GM23338 (cell line): Measurements from ENCODE around the gene FHAD1. TPM values are rescaled to one million over a fixed set of nuclear protein-coding genes. Genes with fewer than 3 reads are reported as not detected.

ENCODE experiments used
- ATAC-seq: fragments of 200-7000 bp; cut with Tn5 transposase; 3 replicates; pipeline ENCODE4 v1.9.1; 2020
- DNase-seq: peaks from one replicate; pipeline ENCODE4 v3.0.0-alpha.2; 2015; ENCODE audit warnings: low spot score
- H2AFZ ChIP-seq: fragments of 200-600 bp; sonication (generic); 2 replicates; pipeline ENCODE4 v1.8.0; 2016; ENCODE audit warnings: antibody characterized with exemption, mild to moderate bottlenecking, moderate library complexity
- H3F3A ChIP-seq: fragments of 200-600 bp; sonication (generic); replicated peaks from 2 replicates; pipeline ENCODE4 v1.8.0; 2017; ENCODE audit warnings: antibody characterized with exemption, mixed run types, low read depth
- H3K27ac ChIP-seq: fragments of 200-600 bp; sonication (generic); 2 replicates; pipeline ENCODE4 v1.6.1; 2016; ENCODE audit warnings: low read depth
- H3K27me3 ChIP-seq: fragments of 200-600 bp; sonication (generic); 2 replicates; pipeline ENCODE4 v1.8.0; 2016; ENCODE audit warnings: mild to moderate bottlenecking, mixed run types, moderate library complexity; ENCODE audit not compliant: insufficient read depth
- H3K36me3 ChIP-seq: fragments of 200-600 bp; sonication (generic); 2 replicates; pipeline ENCODE4 v1.8.0; 2016; ENCODE audit warnings: mild to moderate bottlenecking; ENCODE audit not compliant: insufficient read depth
- H3K4me1 ChIP-seq: fragments of 200-600 bp; sonication (generic); 2 replicates; pipeline ENCODE4 v1.8.0; 2016; ENCODE audit warnings: mild to moderate bottlenecking, moderate library complexity; ENCODE audit not compliant: insufficient read depth
- H3K4me2 ChIP-seq: fragments of 200-600 bp; sonication (generic); 2 replicates; pipeline ENCODE4 v1.7.1; 2017; ENCODE audit warnings: mixed run types
- H3K4me3 ChIP-seq: fragments of 200-600 bp; sonication (generic); 2 replicates; pipeline ENCODE4 v1.6.1; 2016; ENCODE audit warnings: mixed run types
- H3K79me2 ChIP-seq: fragments of 200-600 bp; sonication (generic); replicated peaks from 2 replicates; pipeline ENCODE4 v1.8.0; 2017; ENCODE audit warnings: mild to moderate bottlenecking; ENCODE audit not compliant: insufficient read depth
- H3K9me2 ChIP-seq: fragments of 200-600 bp; sonication (generic); 2 replicates; pipeline ENCODE4 v1.8.0; 2017; ENCODE audit not compliant: insufficient read depth
- H4K20me1 ChIP-seq: fragments of 200-600 bp; sonication (generic); replicated peaks from 2 replicates; pipeline ENCODE4 v1.8.0; 2017; ENCODE audit warnings: mild to moderate bottlenecking; ENCODE audit not compliant: insufficient read depth
- H3K27ac Mint-ChIP-seq: 2 replicates; pipeline ENCODE4 v1.8.0; 2020; ENCODE audit warnings: inconsistent platforms, mild to moderate bottlenecking, moderate library complexity, mixed read lengths
- H3K27me3 Mint-ChIP-seq: 3 replicates; pipeline ENCODE4 v1.8.0; 2022; ENCODE audit warnings: low read depth, mild to moderate bottlenecking, moderate library complexity, mixed read lengths, inconsistent platforms; ENCODE audit not compliant: insufficient read depth, poor library complexity
- H3K36me3 Mint-ChIP-seq: 3 replicates; pipeline ENCODE4 v1.8.0; 2021; ENCODE audit warnings: low read depth, mild to moderate bottlenecking, inconsistent platforms, moderate library complexity, mixed read lengths
- H3K4me1 Mint-ChIP-seq: 3 replicates; pipeline ENCODE4 v1.8.0; 2020; ENCODE audit warnings: mild to moderate bottlenecking, inconsistent platforms, mixed read lengths
- H3K4me3 Mint-ChIP-seq: 3 replicates; pipeline ENCODE4 v1.8.0; 2021; ENCODE audit warnings: moderate library complexity, mild to moderate bottlenecking, inconsistent platforms, mixed read lengths
- H3K9me3 Mint-ChIP-seq: 3 replicates; pipeline ENCODE4 v1.8.0; 2020; ENCODE audit warnings: moderate library complexity, mild to moderate bottlenecking, inconsistent platforms, mixed read lengths
- EZH2 ChIP-seq: fragments of 200-600 bp; sonication (generic); IDR thresholded peaks from one replicate; pipeline ENCODE4 v1.8.0; 2017; ENCODE audit warnings: antibody characterized with exemption, mild to moderate bottlenecking, low read depth; ENCODE audit not compliant: unreplicated experiment
- EZH2phosphoT487 ChIP-seq: fragments of 200-600 bp; sonication (generic); IDR thresholded peaks from one replicate; pipeline ENCODE4 v1.8.1; 2018; ENCODE audit warnings: antibody characterized with exemption; ENCODE audit not compliant: unreplicated experiment
- JUNB ChIP-seq: IDR thresholded peaks from one replicate; pipeline ENCODE4 v1.6.1; 2016; ENCODE audit warnings: antibody characterized with exemption; ENCODE audit not compliant: unreplicated experiment
- NANOG ChIP-seq: IDR thresholded peaks from 2 replicates; pipeline ENCODE4 v1.6.1; 2016; ENCODE audit warnings: antibody characterized with exemption, borderline replicate concordance
- POLR2AphosphoS5 ChIP-seq: IDR thresholded peaks from 2 replicates; pipeline ENCODE4 v1.6.1; 2016; ENCODE audit warnings: antibody characterized with exemption, low read depth
- STAT1 ChIP-seq: IDR thresholded peaks from one replicate; pipeline ENCODE4 v1.6.1; 2016; ENCODE audit warnings: antibody characterized with exemption; ENCODE audit not compliant: unreplicated experiment
- ZNF114 ChIP-seq: fragments of 250-450 bp; sonication (Bioruptor Pico); IDR thresholded peaks from 2 replicates; pipeline ENCODE4 v1.5.0; 2020; ENCODE audit warnings: mild to moderate bottlenecking, moderate library complexity
- ZNF331 ChIP-seq: fragments of 250-450 bp; sonication (Bioruptor Pico); IDR thresholded peaks from 2 replicates; pipeline ENCODE4 v1.5.0; 2020; ENCODE audit warnings: low read depth, mild to moderate bottlenecking, moderate library complexity
- polyA plus RNA-seq: library from polyadenylated mRNA; unstranded; fragments of >200 nt; fragmentation: Nextera tagmentation; extraction: Ambion mirVana; gene quantifications from 2 replicates; pipeline ENCODE4 v1.2.1, GENCODE V29; 2016
- total RNA-seq: library from RNA; depleted of rRNA; stranded (reverse); fragments of >200 nt; shearing (Covaris generic); gene quantifications from 2 replicates; pipeline ENCODE4 v1.2.3, GENCODE V29; 2014
- TF ChIP-seq, protein P1 (sequence below), 2 experiments: fragments of 200-600 bp in 1 of 2; sonication (generic) in 1 of 2; conservative IDR thresholded peaks; 2 replicates each; pipeline versions ENCODE4 v1.5.1 to v1.6.1; 2016 to 2017; ENCODE audit warnings: antibody characterized with exemption in 2 of 2, low read depth in 2 of 2, mild to moderate bottlenecking in 2 of 2, moderate library complexity in 1 of 2
- TF ChIP-seq, protein P2 (sequence below): IDR thresholded peaks from 2 replicates; pipeline ENCODE4 v1.6.1; 2016; ENCODE audit warnings: antibody characterized with exemption
- TF ChIP-seq, protein P3 (sequence below): IDR thresholded peaks from one replicate; pipeline ENCODE4 v1.6.1; 2018; ENCODE audit warnings: antibody characterized with exemption; ENCODE audit not compliant: unreplicated experiment

Gene FHAD1
- total and polyA plus RNA-seq, 2 experiments from 2014 or later: 1.8 to 3.3 TPM

DNA sequence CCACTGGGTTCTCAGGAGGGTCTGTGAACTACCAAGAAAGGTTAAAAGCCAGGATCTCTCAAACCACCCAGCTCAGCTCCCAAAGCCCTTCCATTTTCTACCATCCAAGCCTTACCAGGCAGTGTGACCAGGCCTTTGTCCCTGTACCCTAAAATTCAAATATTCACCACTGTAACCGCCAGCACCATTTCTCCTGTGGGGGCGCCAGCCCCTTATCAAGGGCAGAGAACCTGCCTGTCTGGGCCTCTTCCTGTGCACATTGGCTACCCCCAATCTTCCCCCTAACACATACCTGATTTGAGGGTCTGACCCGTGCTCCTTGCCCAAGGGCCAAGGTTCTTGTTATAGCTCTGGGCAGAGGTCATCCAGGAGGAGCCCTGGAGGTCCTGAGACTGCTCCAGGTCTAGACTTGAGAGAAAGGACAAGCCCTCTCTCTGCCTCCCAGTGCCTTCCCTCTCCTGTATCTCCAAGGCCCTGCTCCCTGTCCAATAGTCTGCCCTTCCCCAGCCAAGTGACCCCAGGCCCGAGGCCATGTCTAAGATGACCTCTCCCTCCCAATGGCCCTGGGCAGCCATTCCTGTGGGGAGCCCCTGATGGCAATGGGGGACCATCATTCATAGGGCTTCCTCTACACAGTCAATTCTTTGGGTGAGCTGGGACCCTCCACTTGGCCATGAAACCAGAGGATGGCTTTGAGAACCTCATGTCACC is 78.5 kb downstream of the FHAD1 start:
- Histone ChIP-seq H3K4me1 (peaks cover 22% of the 10 kb centered on the region; the same call in 1 of the 2 replicates), H3K4me2 (no peak overlapping the region), H3K36me3 (no peaks in the 10 kb centered on the region), H4K20me1 (no peaks in the 10 kb centered on the region), H3K4me3 (no peak overlapping the region), H2AFZ (no peak overlapping the region), H3K27ac (no peak overlapping the region), H3K79me2 (no peaks in the 10 kb centered on the region), H3K27me3 (no peaks in the 10 kb centered on the region), H3K9me2 (no peaks in the 10 kb centered on the region; the same call in 1 of the 2 replicates), H3F3A (no peaks in the 10 kb centered on the region)
- H3K36me3 Mint-ChIP-seq: no peaks in the 10 kb centered on the region
- DNase-seq (peak; percentile 37), ATAC-seq (peak; percentile 32)
- peaks cover 7% of the 10 kb centered on the region for H3K27me3 Mint-ChIP-seq
- H3K4me3 Mint-ChIP-seq: no peak overlapping the region; the same call in 2 of the 3 replicates
- H3K9me3 Mint-ChIP-seq: no peaks in the 10 kb centered on the region; the same call in 2 of the 3 replicates
- H3K27ac Mint-ChIP-seq: no peak overlapping the region
- TF ChIP-seq ZNF114 (CRISPR knock-in tag): no peak
- TF ChIP-seq, protein P1, sequence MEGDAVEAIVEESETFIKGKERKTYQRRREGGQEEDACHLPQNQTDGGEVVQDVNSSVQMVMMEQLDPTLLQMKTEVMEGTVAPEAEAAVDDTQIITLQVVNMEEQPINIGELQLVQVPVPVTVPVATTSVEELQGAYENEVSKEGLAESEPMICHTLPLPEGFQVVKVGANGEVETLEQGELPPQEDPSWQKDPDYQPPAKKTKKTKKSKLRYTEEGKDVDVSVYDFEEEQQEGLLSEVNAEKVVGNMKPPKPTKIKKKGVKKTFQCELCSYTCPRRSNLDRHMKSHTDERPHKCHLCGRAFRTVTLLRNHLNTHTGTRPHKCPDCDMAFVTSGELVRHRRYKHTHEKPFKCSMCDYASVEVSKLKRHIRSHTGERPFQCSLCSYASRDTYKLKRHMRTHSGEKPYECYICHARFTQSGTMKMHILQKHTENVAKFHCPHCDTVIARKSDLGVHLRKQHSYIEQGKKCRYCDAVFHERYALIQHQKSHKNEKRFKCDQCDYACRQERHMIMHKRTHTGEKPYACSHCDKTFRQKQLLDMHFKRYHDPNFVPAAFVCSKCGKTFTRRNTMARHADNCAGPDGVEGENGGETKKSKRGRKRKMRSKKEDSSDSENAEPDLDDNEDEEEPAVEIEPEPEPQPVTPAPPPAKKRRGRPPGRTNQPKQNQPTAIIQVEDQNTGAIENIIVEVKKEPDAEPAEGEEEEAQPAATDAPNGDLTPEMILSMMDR (conservative IDR thresholded peaks at IDR 0.05; ENCODE audit: low read depth in 2 of 2): peak; percentile 47 to 59
- peaks cover 28% of the 10 kb centered on the region for H3K4me1 Mint-ChIP-seq

DNA sequence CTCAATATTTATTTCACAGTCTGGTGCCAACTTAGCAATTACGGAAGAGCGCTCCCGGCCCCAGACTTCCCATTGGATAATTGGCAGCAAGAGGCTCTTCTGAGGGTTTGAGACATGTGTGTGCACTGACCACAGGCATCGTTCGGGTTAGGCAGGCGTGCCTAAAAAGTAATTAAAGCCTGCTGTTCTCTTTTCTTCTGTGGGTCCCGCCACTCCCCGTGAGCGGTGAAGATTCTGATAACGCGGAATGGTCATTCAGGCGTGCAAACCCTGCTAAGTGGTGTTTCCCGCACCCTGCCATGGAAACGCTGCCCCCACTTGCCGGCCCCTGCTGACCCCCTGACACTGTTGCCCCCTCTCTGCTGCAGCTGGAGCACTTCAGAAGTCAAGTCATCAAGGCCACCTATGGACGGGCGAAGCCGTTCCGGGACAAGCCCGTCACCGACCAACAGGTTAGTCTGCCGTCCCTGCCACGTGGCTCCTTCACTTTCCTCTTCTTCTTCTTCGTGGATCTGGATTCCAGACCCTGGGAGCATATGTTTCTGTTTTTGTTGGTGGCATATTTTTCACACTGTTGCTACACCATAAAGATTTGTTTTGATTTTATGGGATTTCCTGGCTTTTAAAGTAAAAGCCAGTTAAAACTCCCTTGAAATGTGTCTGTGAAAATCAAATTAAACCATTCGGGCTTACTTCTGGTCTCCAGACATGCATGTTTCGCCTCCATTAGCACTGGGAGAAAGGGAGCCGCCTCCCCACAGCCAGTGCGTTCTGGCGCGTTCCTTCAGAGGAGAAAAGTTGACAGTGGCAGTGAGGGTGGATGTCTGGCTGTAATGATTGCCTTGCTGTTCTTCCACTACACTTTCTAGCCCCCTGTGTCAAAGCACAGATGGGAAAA is 79.9 kb downstream of the FHAD1 start:
- no peaks in the 10 kb centered on the region for H3K27me3 ChIP-seq
- no peak overlapping the region for H3K4me3 ChIP-seq
- Mint-ChIP-seq H3K4me3 (no peak overlapping the region), H3K4me1 (peaks cover 28% of the 10 kb centered on the region), H3K27ac (no peak overlapping the region), H3K27me3 (peaks cover 5% of the 10 kb centered on the region), H3K36me3 (no peaks in the 10 kb centered on the region), H3K9me3 (no peaks in the 10 kb centered on the region; the same call in 2 of the 3 replicates)
- H3K36me3 ChIP-seq: no peaks in the 10 kb centered on the region
- ATAC-seq: no peak
- H3K27ac ChIP-seq: no peak overlapping the region
- no peaks in the 10 kb centered on the region for H3K79me2 ChIP-seq
- H4K20me1 ChIP-seq: no peaks in the 10 kb centered on the region
- no peaks in the 10 kb centered on the region; the same call in 1 of the 2 replicates for H3K9me2 ChIP-seq
- no peaks in the 10 kb centered on the region for H3F3A ChIP-seq
- no peak overlapping the region for H2AFZ ChIP-seq
- H3K4me2 ChIP-seq: no peak overlapping the region
- no peak for DNase-seq
- peaks cover 22% of the 10 kb centered on the region; the same call in 1 of the 2 replicates for H3K4me1 ChIP-seq
- TF ChIP-seq, protein P1 (conservative IDR thresholded peaks at IDR 0.05; ENCODE audit: low read depth in 2 of 2): no peak
- TF ChIP-seq POLR2AphosphoS5 (no peak), ZNF331 (no peak), STAT1 (no peak), NANOG (no peak), EZH2 (no peak), JUNB (no peak), EZH2phosphoT487 (no peak)
- TF ChIP-seq, protein P2, sequence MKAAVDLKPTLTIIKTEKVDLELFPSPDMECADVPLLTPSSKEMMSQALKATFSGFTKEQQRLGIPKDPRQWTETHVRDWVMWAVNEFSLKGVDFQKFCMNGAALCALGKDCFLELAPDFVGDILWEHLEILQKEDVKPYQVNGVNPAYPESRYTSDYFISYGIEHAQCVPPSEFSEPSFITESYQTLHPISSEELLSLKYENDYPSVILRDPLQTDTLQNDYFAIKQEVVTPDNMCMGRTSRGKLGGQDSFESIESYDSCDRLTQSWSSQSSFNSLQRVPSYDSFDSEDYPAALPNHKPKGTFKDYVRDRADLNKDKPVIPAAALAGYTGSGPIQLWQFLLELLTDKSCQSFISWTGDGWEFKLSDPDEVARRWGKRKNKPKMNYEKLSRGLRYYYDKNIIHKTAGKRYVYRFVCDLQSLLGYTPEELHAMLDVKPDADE: no peak
- TF ChIP-seq, protein P3, sequence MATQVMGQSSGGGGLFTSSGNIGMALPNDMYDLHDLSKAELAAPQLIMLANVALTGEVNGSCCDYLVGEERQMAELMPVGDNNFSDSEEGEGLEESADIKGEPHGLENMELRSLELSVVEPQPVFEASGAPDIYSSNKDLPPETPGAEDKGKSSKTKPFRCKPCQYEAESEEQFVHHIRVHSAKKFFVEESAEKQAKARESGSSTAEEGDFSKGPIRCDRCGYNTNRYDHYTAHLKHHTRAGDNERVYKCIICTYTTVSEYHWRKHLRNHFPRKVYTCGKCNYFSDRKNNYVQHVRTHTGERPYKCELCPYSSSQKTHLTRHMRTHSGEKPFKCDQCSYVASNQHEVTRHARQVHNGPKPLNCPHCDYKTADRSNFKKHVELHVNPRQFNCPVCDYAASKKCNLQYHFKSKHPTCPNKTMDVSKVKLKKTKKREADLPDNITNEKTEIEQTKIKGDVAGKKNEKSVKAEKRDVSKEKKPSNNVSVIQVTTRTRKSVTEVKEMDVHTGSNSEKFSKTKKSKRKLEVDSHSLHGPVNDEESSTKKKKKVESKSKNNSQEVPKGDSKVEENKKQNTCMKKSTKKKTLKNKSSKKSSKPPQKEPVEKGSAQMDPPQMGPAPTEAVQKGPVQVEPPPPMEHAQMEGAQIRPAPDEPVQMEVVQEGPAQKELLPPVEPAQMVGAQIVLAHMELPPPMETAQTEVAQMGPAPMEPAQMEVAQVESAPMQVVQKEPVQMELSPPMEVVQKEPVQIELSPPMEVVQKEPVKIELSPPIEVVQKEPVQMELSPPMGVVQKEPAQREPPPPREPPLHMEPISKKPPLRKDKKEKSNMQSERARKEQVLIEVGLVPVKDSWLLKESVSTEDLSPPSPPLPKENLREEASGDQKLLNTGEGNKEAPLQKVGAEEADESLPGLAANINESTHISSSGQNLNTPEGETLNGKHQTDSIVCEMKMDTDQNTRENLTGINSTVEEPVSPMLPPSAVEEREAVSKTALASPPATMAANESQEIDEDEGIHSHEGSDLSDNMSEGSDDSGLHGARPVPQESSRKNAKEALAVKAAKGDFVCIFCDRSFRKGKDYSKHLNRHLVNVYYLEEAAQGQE: no peak
